B cell (primary cell): ENCODE results near the gene DNAH11. TPM values are rescaled to one million over a fixed set of nuclear protein-coding genes. Genes with fewer than 3 reads are reported as not detected.

ENCODE experiments used
- ATAC-seq: fragments of 200-7000 bp; cut with Tn5 transposase; one replicate; pipeline ENCODE4 v1.10.0; 2021; ENCODE audit warnings: low read depth, mild to moderate bottlenecking, moderate number of reproducible peaks, moderate library complexity
- CTCF ChIA-PET: fragments of 350-600 bp; sonication (Branson Sonifier 250); formaldehyde crosslinking; loops from one replicate; lab custom pipeline; 2021; ENCODE audit warnings: antibody characterized with exemption, inconsistent platforms; lab: Charles Lee
- POLR2A ChIA-PET: fragments of 350-600 bp; sonication (Branson Sonifier 250); formaldehyde crosslinking; loops from one replicate; lab custom pipeline; 2021; ENCODE audit warnings: antibody characterized with exemption; lab: Charles Lee
- DNase-seq: peaks from one replicate; pipeline ENCODE4 v3.0.0; 2013
- H2AFZ ChIP-seq: 2 replicates; pipeline ENCODE4 v1.6.1; 2012; ENCODE audit warnings: mild to moderate bottlenecking, low read depth, low read length; ENCODE audit not compliant: insufficient read depth, poor library complexity, severe bottlenecking
- H3K27ac ChIP-seq, 2 donors: 1 replicate in 1 of 2; 2 replicates in 1 of 2; pipeline ENCODE4 v1.5.1; 2012 to 2013; ENCODE audit warnings: low read length in 2 of 2, mild to moderate bottlenecking in 2 of 2, moderate library complexity in 1 of 2
- H3K27me3 ChIP-seq, 4 experiments: fragments of 200-600 bp in 1 of 4; sonication (generic) in 1 of 4; replicated peaks in 1 of 4; 1 replicate in 2 of 4; 2 replicates in 2 of 4; pipeline versions ENCODE4 v1.6.1 to v1.7.0; 2013 to 2016; ENCODE audit warnings: low read length in 3 of 4, mild to moderate bottlenecking in 2 of 4, mixed read lengths in 1 of 4, moderate library complexity in 1 of 4; ENCODE audit not compliant: insufficient read depth in 4 of 4, control insufficient read depth in 3 of 4; ENCODE audit errors: control extremely low read depth in 1 of 4
- H3K36me3 ChIP-seq, 2 experiments: replicated peaks in 1 of 2; 1 replicate in 1 of 2; 2 replicates in 1 of 2; pipeline versions ENCODE4 v1.6.1 to v1.7.1; 2013; ENCODE audit warnings: low read length in 1 of 2; ENCODE audit not compliant: insufficient read depth in 2 of 2, control insufficient read depth in 1 of 2; ENCODE audit errors: control extremely low read depth in 1 of 2, extremely low read depth in 1 of 2
- H3K4me1 ChIP-seq, 2 donors: fragments of 200-600 bp in 1 of 2; sonication (generic) in 1 of 2; 1 replicate in 1 of 2; 2 replicates in 1 of 2; pipeline versions ENCODE4 v1.5.1 to v1.6.1; 2013 to 2017; ENCODE audit warnings: low read length in 2 of 2; ENCODE audit not compliant: control insufficient read depth in 2 of 2, insufficient read depth in 2 of 2
- H3K4me2 ChIP-seq: replicated peaks from 2 replicates; pipeline ENCODE3; 2012; ENCODE audit warnings: mild to moderate bottlenecking, low read depth, low read length; ENCODE audit not compliant: poor library complexity, severe bottlenecking
- H3K4me3 ChIP-seq, 5 experiments: fragments of 200-600 bp in 1 of 5; sonication (generic) in 1 of 5; 1 replicate in 3 of 5; 2 replicates in 2 of 5; pipeline versions ENCODE4 v1.5.1 to v1.7.0; 2011 to 2016; ENCODE audit warnings: low read length in 4 of 5, mild to moderate bottlenecking in 4 of 5, low read depth in 2 of 5, control low read depth in 1 of 5, moderate library complexity in 1 of 5; ENCODE audit not compliant: insufficient read depth in 1 of 5; ENCODE audit errors: control extremely low read depth in 1 of 5, extremely low read depth in 1 of 5
- H3K79me2 ChIP-seq: fragments of 200-600 bp; sonication (generic); one replicate; pipeline ENCODE4 v1.6.0; 2016; ENCODE audit warnings: low read length; ENCODE audit not compliant: control insufficient read depth, insufficient read depth
- H3K9ac ChIP-seq: fragments of 200-600 bp; sonication (generic); 2 replicates; pipeline ENCODE4 v1.6.1; 2017; ENCODE audit warnings: mild to moderate bottlenecking, low read length, moderate library complexity
- H3K9me3 ChIP-seq, 3 donors: one replicate each; pipeline versions ENCODE4 v1.6.1 to v1.7.1; 2013; ENCODE audit warnings: low read length in 2 of 3; ENCODE audit not compliant: control insufficient read depth in 2 of 3, insufficient read depth in 1 of 3; ENCODE audit errors: control extremely low read depth in 1 of 3
- H4K20me1 ChIP-seq: 2 replicates; pipeline ENCODE4 v1.6.0; 2012; ENCODE audit warnings: mild to moderate bottlenecking, low read length; ENCODE audit not compliant: insufficient read depth, control insufficient read depth, poor library complexity, severe bottlenecking
- H3K27ac Mint-ChIP-seq: one replicate; pipeline ENCODE4 v1.8.0; 2021; ENCODE audit warnings: mixed read lengths
- H3K27me3 Mint-ChIP-seq: one replicate; pipeline ENCODE4 v1.8.0; 2021; ENCODE audit warnings: mixed read lengths
- H3K4me1 Mint-ChIP-seq: one replicate; pipeline ENCODE4 v1.8.0; 2021; ENCODE audit warnings: mixed read lengths
- H3K4me3 Mint-ChIP-seq: one replicate; pipeline ENCODE4 v1.8.0; 2021; ENCODE audit warnings: mixed read lengths
- H3K9me3 Mint-ChIP-seq: one replicate; pipeline ENCODE4 v1.8.0; 2022; ENCODE audit warnings: mixed read lengths; ENCODE audit not compliant: insufficient read depth
- CTCF ChIP-seq: fragments of 200-600 bp; IDR thresholded peaks from one replicate; pipeline ENCODE4 v1.8.0; 2022; ENCODE audit warnings: antibody characterized with exemption, mild to moderate bottlenecking
- EZH2 ChIP-seq: IDR thresholded peaks from 2 replicates; pipeline ENCODE4 v1.6.1; 2012; ENCODE audit warnings: borderline replicate concordance, low read depth, mild to moderate bottlenecking, moderate library complexity, low read length; ENCODE audit not compliant: insufficient read depth, poor library complexity, severe bottlenecking
- WGBS: methylation state at CpG from one replicate; pipeline ENCODE4 v1.1.5; 2013; ENCODE audit warnings: missing lambda C conversion rate; ENCODE audit not compliant: insufficient coverage; 5-methylcytosine and 5-hydroxymethylcytosine counted together
- intact Hi-C: fragments of 100-400 bp; cut with micrococcal nuclease; formaldehyde crosslinking; loops from one replicate; pipeline ENCODE4 v1.10.0; 2022
- polyA plus RNA-seq: library from polyadenylated mRNA; depleted of rRNA; stranded (reverse); fragments of >200 nt; gene quantifications from 2 replicates; pipeline ENCODE4 v1.2.3, GENCODE V29; 2012
- total RNA-seq, 2 donors: library from RNA; stranded (reverse); fragments of 120-200 nt in 1 of 2; gene quantifications; 1 replicate in 1 of 2; 2 replicates in 1 of 2; pipeline versions ENCODE4 v1.2.3 to v1.2.4, GENCODE V29; 2013 to 2022

DNAH11 gene
- total and polyA plus RNA-seq, 2 donors (not counting 1 experiment from before 2014, with no cell fraction given), result not detected

GRCh38 chr7:21763818-21764217 lies 221.0 kb downstream of the DNAH11 start:
- no peak overlapping the region for H3K27ac Mint-ChIP-seq
- H3K4me3 ChIP-seq, result no peak overlapping the region
- peaks cover 24% of the 10 kb centered on the region for H3K27me3 Mint-ChIP-seq
- no peak overlapping the region for H2AFZ ChIP-seq
- ATAC-seq, result no peak
- ChIA-PET POLR2A (no interaction called here), CTCF (no interaction called here)
- no peaks in the 10 kb centered on the region for H3K36me3 ChIP-seq
- H3K27me3 ChIP-seq, result no peaks in the 10 kb centered on the region
- intact Hi-C loops, result no loop called here
- no peaks in the 10 kb centered on the region for H3K4me1 ChIP-seq
- no peaks in the 10 kb centered on the region for H3K79me2 ChIP-seq
- no peaks in the 10 kb centered on the region for H3K9me3 Mint-ChIP-seq
- no peaks in the 10 kb centered on the region for H4K20me1 ChIP-seq
- WGBS, result 100% methylated on average over 1 of the region's 4 CpGs
- no peak overlapping the region for H3K9ac ChIP-seq
- no peaks in the 10 kb centered on the region for H3K4me1 Mint-ChIP-seq
- no peak overlapping the region for H3K4me3 Mint-ChIP-seq
- no peaks in the 10 kb centered on the region for H3K9me3 ChIP-seq
- TF ChIP-seq CTCF, result no peak
- no peak for TF ChIP-seq EZH2
- no peak overlapping the region for H3K27ac ChIP-seq
- no peak for DNase-seq
- H3K4me2 ChIP-seq, result no peak overlapping the region

GRCh38 chr7:21766218-21766617 lies 223.4 kb downstream of the DNAH11 start:
- intact Hi-C loops, result loop anchor here (5.0 kb wide), 1 partner anchor 236 kb away; no protein-coding TSS in a partner anchor
- no peak for ATAC-seq

More at GRCh38 chr7:21766218-21766617, 223.4 kb downstream of the DNAH11 start:
- Histone ChIP-seq H3K36me3 (no peaks in the 10 kb centered on the region), H3K79me2 (no peaks in the 10 kb centered on the region), H3K27ac (no peak overlapping the region), H2AFZ (no peak overlapping the region), H3K4me1 (no peaks in the 10 kb centered on the region), H3K9ac (no peak overlapping the region), H4K20me1 (no peaks in the 10 kb centered on the region), H3K9me3 (no peaks in the 10 kb centered on the region), H3K4me2 (no peak overlapping the region), H3K27me3 (no peaks in the 10 kb centered on the region), H3K4me3 (no peak overlapping the region)
- TF ChIP-seq EZH2, result no peak
- TF ChIP-seq CTCF, result no peak
- Mint-ChIP-seq H3K4me1 (no peaks in the 10 kb centered on the region), H3K27ac (no peak overlapping the region), H3K27me3 (peaks cover 19% of the 10 kb centered on the region), H3K9me3 (no peaks in the 10 kb centered on the region), H3K4me3 (no peak overlapping the region)
- DNase-seq, result no peak
- no CpG with 5 or more reads among the region's 2 CpGs for WGBS
- ChIA-PET POLR2A (no interaction called here), CTCF (interaction anchor here (0.6 kb wide), 1 partner anchor 202 kb away, joined by 3 read pairs; no protein-coding TSS in a partner anchor)
